IPS-18c (cell line): ENCODE measurements around the gene JAKMIP1.
"Not testable (repeated sequence)": the region's sequence is repeated elsewhere in the genome, so short reads cannot be mapped to it uniquely, and the experiment has no call there.

Source experiments
- H3K4me3 ChIP-seq: 2 replicates; pipeline ENCODE4 v1.7.0; 2013; ENCODE audit warnings: low read depth, mild to moderate bottlenecking, low read length, moderate library complexity; ENCODE audit not compliant: insufficient read depth
- H3K9me3 ChIP-seq: one replicate; pipeline ENCODE4 v1.6.1; 2013; ENCODE audit warnings: mild to moderate bottlenecking, low read length, moderate library complexity; ENCODE audit not compliant: control insufficient read depth, insufficient read depth

JAKMIP1 gene

DNA sequence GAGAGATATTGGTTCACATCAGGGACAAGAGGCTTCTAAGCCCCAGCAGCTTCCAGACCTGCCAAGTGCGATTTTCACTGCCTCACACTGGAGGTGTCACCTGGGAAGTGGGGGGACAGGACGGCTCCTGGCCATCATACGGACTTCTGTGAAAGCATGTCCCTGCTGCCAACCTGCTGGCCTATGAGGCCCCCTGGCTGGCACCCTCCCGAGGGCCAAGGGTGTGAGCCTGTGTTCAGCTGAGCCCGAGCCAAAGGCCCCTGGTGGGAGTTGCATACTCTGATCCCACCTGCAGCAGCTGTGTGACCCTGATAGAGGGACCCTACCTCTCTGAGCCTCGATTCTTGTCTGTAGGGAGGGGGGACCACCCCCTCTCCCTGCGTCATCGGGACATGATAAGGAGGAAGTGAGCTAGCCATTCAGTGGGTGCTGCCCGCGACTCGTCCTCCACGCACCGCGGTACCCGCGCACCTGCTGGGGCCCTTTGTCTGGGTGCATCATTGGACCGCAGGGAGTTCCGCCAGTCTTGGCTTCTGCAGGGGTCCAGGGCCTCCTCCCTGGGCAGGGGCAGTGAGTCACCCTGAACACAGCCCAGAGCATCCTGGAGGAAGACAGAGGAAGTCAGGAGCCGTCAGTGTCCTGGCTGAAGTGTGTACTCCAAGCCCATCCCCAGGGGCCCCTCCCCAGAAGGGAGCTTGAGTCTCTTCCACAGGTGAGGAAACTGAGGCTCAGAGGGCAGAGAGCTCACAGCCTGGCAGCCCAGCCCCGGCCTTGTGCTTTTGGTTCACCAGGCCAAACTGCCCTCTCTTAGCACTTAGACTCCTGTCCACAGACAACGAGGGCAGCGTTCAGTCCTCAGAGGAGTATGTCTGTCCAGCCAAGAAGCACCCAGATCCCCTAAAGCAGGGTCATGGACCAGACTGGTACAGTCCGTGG is 206.2 kb downstream of the JAKMIP1 start:
- Histone ChIP-seq H3K9me3 (no peaks in the 10 kb centered on the region), H3K4me3 (no peak overlapping the region)

DNA sequence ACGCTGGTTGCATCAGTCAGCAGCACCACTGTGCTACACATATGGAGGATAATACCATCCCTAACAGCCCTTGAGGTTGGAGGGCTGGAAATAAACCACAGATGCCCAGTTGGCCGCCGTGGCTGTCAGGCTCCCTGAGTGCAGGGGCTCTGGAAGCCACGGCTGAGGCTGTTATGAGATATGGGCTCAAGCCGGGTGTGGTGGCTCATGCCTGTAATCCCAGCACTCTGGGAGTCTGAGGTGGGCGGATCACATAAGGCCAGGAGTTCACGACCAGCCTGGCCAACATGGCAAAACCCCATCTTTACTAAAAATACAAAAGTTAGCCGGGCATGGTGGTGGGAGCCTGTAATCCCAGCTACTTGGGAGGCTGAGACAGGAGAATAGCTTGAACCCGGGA is 207.0 kb downstream of the JAKMIP1 start:
- not testable (repeated sequence) for H3K4me3 ChIP-seq, H3K9me3 ChIP-seq

- no peaks in the 10 kb centered on the region for H3K9me3 ChIP-seq
- H3K4me3 ChIP-seq: no peak overlapping the region
Observed at GRCh38 chr4:5992828-5993321, 207.5 kb downstream of the JAKMIP1 start.

- no peaks in the 10 kb centered on the region for H3K9me3 ChIP-seq
- no peak overlapping the region for H3K4me3 ChIP-seq
Observed at GRCh38 chr4:5992171-5992827, 208.1 kb downstream of the JAKMIP1 start.

- Histone ChIP-seq H3K9me3 (no peaks in the 10 kb centered on the region), H3K4me3 (no peak overlapping the region)
Observed at GRCh38 chr4:5991405-5991804, 208.9 kb downstream of the JAKMIP1 start.

GRCh38 chr4:5990446-5991160 is 209.7 kb downstream of the JAKMIP1 start:
- Histone ChIP-seq H3K9me3 (no peaks in the 10 kb centered on the region), H3K4me3 (no peak overlapping the region)

DNA sequence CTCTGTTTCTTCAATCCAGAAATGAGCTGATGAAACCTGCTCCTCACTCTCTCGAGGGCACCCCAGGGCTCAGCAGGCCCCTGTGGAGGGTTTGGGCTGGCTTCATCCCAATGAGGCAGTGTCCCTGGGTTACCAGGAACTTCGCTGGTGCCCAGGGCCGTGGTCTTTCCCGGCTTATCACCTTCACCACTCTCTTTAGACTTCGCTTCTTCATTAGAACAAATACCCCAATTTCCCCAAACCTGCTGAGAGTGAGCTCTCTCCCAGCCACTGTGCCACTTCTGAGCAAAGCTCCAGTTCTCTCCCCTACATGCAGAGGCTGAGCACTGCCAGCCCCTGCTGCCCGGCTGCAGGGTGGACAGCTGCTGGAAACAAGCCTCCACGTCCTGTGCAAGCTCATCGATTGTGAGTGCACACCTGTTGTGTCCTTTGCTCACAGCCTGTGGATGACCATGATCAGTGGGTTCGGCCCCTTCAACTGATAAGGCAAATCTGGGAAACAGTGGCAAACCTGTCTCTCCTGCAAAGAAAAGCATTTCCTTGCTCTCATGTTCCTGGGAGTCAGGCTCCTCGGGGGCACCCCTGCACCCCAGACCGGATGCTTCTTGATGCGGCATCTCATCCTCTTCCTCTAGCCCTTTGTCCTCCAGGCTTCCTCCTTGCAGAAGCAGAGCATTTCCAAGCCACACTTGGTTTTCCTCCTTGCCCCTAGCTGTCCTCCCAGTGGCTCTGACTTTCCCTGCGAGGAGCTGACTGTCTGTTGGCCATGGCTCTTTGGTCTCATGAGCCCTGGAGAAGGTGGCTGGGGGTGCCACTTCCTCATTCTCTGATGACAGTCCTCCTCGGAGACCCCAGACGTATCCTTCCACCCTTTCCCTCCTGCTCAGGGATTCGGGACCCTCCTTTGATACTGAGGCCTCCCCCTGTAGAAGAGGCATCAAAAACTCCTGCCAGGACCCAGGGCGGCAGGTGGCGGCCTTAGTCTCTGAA is 210.8 kb downstream of the JAKMIP1 start:
- Histone ChIP-seq H3K9me3 (no peaks in the 10 kb centered on the region), H3K4me3 (no peak overlapping the region)

DNA sequence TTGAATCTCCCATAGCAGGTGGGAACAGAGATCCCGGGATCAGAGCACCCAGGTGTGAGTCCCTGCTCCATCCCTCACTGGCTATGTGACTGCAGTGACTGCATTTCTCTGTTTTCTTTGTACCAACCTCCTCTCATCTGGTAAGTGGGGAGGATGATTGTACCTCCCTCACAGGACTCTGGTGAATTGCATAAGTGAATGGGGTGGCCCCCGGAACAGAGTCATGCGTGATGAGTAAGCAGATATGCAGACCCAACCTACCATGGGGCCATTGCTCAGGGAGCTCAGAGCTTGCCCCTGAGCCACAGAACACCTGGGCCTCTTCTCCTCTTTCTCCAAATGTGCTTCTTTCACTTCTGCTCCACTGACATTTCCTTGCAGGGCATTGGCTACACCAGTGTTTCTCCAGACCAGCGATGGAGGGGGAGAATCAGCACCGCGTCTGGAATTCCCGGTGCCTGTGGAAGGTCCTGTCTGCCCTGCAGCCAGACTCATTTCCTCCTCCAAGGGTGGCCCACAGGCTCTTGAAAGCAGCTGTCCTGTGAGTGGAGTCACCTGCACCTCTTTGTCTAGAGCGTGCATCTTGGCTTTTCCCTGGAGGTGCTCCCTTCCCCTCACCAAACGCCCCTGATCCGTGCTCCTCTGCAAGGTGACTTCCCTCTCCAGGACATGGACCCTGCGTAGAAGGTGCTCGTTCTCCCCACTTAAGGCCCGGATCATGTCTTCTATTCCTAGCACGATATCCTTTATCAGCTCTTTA is 212.1 kb downstream of the JAKMIP1 start:
- Histone ChIP-seq H3K4me3 (no peak overlapping the region), H3K9me3 (no peaks in the 10 kb centered on the region)

DNA sequence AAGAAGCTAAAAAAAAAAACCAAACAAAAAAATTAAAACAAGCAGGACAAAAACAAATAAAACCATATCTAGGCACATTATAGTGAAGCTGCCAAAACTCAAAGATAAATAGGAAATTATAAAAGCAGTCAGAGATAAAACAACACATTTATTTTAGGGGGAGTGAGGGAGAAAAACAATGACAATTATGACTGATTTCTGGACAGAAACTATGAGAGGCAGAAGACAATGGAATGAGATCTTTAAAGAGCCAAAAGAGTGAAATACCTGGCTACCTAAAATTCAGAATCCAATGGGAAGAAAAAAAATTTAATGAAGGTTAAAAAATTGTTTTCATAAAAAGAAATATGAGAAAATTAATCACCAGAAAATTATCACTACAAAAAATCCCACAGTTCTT is 215.5 kb downstream of the JAKMIP1 start:
- H3K4me3 ChIP-seq: no peak overlapping the region
- no peaks in the 10 kb centered on the region for H3K9me3 ChIP-seq

- no peaks in the 10 kb centered on the region for H3K9me3 ChIP-seq
- no peak overlapping the region for H3K4me3 ChIP-seq
Observed at GRCh38 chr4:5982156-5982973, 218.0 kb downstream of the JAKMIP1 start.

- H3K4me3 ChIP-seq: no peak overlapping the region
- no peaks in the 10 kb centered on the region for H3K9me3 ChIP-seq
Observed at GRCh38 chr4:5980436-5981155, 219.8 kb downstream of the JAKMIP1 start.

- H3K9me3 ChIP-seq: no peaks in the 10 kb centered on the region
- no peak overlapping the region for H3K4me3 ChIP-seq
Observed at GRCh38 chr4:5979981-5980380, 220.4 kb downstream of the JAKMIP1 start.

DNA sequence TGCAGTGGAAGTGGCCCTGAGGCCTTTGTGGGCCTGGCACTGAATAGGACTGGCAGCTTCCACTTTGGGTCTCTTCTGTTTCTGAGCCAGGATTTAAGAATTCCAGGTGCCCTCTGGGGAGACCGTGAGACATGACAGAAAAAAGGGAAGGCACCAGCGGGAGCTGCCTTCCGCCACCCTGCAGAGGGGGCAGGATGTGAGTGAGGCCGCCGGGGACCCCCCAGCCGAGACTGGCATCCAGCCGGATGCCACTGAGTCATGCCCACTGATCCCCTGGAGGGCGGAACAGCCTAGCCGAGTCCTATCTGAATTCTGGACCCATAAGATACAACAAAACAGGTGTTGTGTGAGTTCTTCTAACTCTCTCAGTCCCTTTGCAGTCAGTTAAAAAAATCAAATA is 223.4 kb downstream of the JAKMIP1 start:
- H3K4me3 ChIP-seq: no peak overlapping the region
- H3K9me3 ChIP-seq: no peaks in the 10 kb centered on the region

DNA sequence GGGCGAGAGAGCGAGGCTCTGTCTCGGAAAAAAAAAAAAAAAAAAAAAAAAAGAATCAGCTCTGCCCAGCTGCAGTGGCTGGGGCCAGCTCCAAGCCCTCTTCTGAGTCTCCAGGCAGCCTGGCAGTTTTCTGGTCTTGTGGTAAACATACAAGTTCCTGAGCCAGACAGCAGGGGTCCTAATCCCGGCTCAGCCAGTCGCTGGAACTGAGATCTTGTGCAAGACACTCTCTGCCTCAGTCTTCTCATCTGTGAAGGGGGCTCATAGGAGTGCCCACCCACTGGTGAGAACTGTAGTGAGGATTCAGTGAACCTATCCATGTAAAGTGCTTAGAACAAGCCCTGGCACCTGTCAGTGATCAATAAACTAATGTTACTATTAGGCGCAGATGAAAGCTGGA is 223.9 kb downstream of the JAKMIP1 start:
- Histone ChIP-seq H3K4me3 (no peak overlapping the region), H3K9me3 (no peaks in the 10 kb centered on the region)
